BJ (cell line): ENCODE data around the gene FHL1. TPM values are rescaled to one million over a fixed set of nuclear protein-coding genes. Genes with fewer than 3 reads are reported as not detected.
"Not testable (repeated sequence)": the region's sequence is repeated elsewhere in the genome, so short reads cannot be mapped to it uniquely, and the experiment has no call there.

ENCODE experiments used
- CTCF ChIA-PET: fragments of 350-600 bp; formaldehyde crosslinking; extraction: SDS; loops from one replicate; lab custom pipeline; 2021; ENCODE audit warnings: antibody characterized with exemption, inconsistent platforms; lab: Yijun Ruan, JAX
- POLR2A ChIA-PET: fragments of 300-600 bp; sonication (Branson Sonifier 250); formaldehyde crosslinking; extraction: SDS; loops from one replicate; lab custom pipeline; 2021; ENCODE audit warnings: antibody characterized with exemption; lab: Charles Lee
- DNase-seq: peaks from one replicate; pipeline ENCODE4 v3.0.0-alpha.2; 2011; ENCODE audit warnings: low read depth
- H3K27me3 ChIP-seq: 2 replicates; pipeline ENCODE4 v1.6.0; 2011; ENCODE audit warnings: low read length; ENCODE audit not compliant: control insufficient read depth, insufficient read depth
- H3K36me3 ChIP-seq: 2 replicates; pipeline ENCODE4 v1.5.1; 2011; ENCODE audit warnings: low read length; ENCODE audit not compliant: control insufficient read depth, insufficient read depth
- H3K4me3 ChIP-seq: 2 replicates; pipeline ENCODE4 v1.5.1; 2011; ENCODE audit warnings: low read depth, mild to moderate bottlenecking, control low read depth, low read length
- CTCF ChIP-seq: IDR thresholded peaks from 2 replicates; pipeline ENCODE4 v1.5.1; 2011; ENCODE audit warnings: low read depth, mild to moderate bottlenecking, control low read depth, inconsistent platforms, low read length, moderate library complexity; ENCODE audit not compliant: insufficient read depth
- polyA plus RNA-seq: library from polyadenylated mRNA; depleted of rRNA; stranded (reverse); fragments of >200 nt; gene quantifications from 2 replicates; pipeline ENCODE4 v1.2.3, GENCODE V29; 2011

FHL1 gene
- polyA plus RNA-seq, 1 experiment = 1,251 TPM

GRCh38 chrX:136221851-136222513 lies 74.6 kb downstream of the FHL1 start:
- ChIA-PET POLR2A (no interaction called here), CTCF (no interaction called here)
- peaks cover 5% of the 10 kb centered on the region for H3K36me3 ChIP-seq
- no peak overlapping the region for H3K4me3 ChIP-seq
- no peak for TF ChIP-seq CTCF
- DNase-seq = no peak
- no peaks in the 10 kb centered on the region for H3K27me3 ChIP-seq

GRCh38 chrX:136227074-136227473 lies 79.7 kb downstream of the FHL1 start:
- DNase-seq = no peak
- Histone ChIP-seq H3K36me3 (peaks cover 7% of the 10 kb centered on the region; the same call in 1 of the 2 replicates), H3K4me3 (no peak overlapping the region), H3K27me3 (no peaks in the 10 kb centered on the region)
- no peak for TF ChIP-seq CTCF
- ChIA-PET POLR2A (no interaction called here), CTCF (no interaction called here)

GRCh38 chrX:136227948-136228838 lies 80.9 kb downstream of the FHL1 start:
- DNase-seq = no peak
- TF ChIP-seq CTCF = no peak
- H3K27me3 ChIP-seq = no peaks in the 10 kb centered on the region
- POLR2A ChIA-PET = no interaction called here
- H3K4me3 ChIP-seq = no peak overlapping the region
- CTCF ChIA-PET = no interaction called here
- peaks cover 5% of the 10 kb centered on the region; the same call in 1 of the 2 replicates for H3K36me3 ChIP-seq

GRCh38 chrX:136228839-136229207 lies 81.5 kb downstream of the FHL1 start:
- POLR2A ChIA-PET = no interaction called here
- no peak for DNase-seq
- no peak for TF ChIP-seq CTCF
- peaks cover 5% of the 10 kb centered on the region; the same call in 1 of the 2 replicates for H3K36me3 ChIP-seq
- CTCF ChIA-PET = no interaction called here
- no peak overlapping the region for H3K4me3 ChIP-seq
- H3K27me3 ChIP-seq = no peaks in the 10 kb centered on the region

GRCh38 chrX:136237074-136237473 lies 89.7 kb downstream of the FHL1 start:
- no peak for DNase-seq
- TF ChIP-seq CTCF = no peak
- ChIA-PET CTCF (no interaction called here), POLR2A (no interaction called here)
- no peaks in the 10 kb centered on the region for H3K36me3 ChIP-seq
- H3K4me3 ChIP-seq = no peak overlapping the region
- H3K27me3 ChIP-seq = no peaks in the 10 kb centered on the region

- DNase-seq, H3K4me3 ChIP-seq, CTCF ChIA-PET, H3K36me3 ChIP-seq, H3K27me3 ChIP-seq, POLR2A ChIA-PET: not testable (repeated sequence)
Measured at GRCh38 chrX:136237849-136238248, 90.5 kb downstream of the FHL1 start.
